Amygdala (tissue), 56 donors: ENCODE measurements around the gene NFE2L2.
A peak's percentile ranks its signal among the peaks of the same experiment; 100 is the strongest.
"Not testable (repeated sequence)": the region's sequence is repeated elsewhere in the genome, so short reads cannot be mapped to it uniquely, and the experiment has no call there.

Source experiments
- DNase-seq, 56 donors: peaks; one replicate each; lab custom pipeline; 2025; lab: John Stamatoyannopoulos, UW

NFE2L2 gene

DNA sequence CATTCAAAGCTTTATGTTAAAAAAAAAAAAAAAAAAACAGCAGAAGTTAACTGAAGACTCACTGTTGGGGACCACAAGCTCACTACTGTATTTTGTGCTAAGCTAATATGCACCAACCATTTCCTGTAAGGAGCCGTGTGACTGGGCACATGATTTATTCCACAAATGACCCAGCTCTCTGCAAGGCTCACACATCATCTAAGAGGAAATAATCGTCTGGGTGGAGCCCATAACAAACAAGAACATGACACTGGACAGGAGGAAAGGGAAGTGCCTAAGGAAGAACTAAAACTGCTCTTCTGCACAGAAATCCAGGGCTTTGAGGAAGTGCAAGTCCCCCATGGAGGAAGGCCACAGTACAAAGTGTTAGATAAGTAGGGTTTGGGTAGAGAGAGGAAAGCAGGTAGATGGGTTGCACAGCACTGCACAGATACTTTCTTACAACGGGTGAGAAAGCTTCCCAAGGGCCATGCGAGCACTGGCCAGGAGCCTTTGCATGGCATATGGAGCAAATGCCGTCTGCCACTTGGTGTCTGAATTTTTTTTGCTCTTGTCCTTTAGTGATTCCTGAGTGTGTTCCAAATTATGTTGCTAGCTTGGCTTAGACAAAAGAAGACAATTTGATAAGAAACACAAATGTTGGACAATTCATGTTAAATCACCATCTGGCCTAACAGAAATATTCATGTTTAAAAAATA lies 24.4 kb downstream of the NFE2L2 start:
- DNase-seq = peak in 39 of 56 donors; percentile 13 to 82 (median 39)

DNA sequence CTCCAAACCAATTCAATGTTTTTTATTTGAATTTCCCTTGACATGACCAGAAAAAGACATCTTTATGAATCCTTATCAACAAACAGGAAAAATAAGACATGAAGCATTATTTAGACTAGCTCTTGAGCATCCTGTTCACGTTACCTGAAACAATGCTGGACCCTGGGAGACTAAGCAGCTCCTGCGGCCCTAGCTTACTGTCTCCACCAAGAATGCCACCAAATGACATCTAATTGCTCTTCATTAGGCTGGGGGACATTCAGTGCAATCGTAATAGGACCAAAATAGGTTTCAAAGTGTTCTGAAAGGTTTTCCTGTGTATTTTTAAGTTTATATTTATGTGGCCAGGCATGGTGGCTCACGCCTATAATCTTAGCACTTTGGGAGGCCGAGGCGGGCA lies 25.5 kb downstream of the NFE2L2 start:
- no peak for DNase-seq

DNA sequence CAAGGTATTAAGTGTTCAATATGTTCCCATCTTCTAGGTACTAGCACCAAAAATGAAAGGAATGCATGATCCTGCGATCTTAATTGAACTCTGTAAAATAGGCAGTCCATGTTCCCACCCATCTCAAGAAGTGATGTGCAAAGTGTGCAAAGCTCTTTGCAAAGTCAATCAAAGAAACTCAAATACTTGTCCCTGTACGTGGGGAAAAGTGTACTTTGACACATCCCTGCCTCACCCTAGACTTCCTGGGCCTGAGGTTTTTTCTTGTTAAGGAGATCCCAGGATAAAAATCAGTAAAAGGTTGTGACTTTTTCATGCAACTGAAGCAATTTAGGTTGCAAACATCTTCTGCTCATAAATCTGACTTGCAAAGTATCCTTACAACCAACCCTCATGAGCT lies 26.6 kb downstream of the NFE2L2 start:
- DNase-seq = no peak

DNA sequence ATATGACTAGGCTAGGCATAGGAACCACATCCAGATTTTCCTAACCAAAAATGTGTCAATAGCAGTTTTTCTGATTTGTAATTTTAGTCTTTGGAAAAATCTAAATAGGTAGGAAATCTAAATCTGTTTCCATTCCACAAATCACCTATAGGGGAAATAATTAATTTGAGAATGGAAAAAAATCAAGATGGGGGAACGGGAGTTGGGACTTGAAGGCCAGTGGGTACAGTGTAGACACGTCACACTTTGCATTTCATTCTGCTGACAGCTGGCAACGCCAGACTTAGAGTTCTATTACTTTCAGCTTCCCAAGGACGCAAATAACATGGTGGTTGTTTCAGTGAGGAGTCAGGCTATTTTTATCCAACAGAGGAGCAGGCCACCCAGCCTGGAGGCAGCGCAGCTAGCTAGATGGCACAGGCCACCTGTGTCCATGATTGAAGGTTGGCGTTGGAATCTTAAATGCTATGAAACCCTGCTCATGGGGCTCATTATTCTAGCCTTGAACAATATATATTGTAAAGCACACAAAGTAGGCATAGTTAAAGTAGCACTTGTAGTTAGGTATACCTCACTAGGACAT lies 28.6 kb downstream of the NFE2L2 start:
- no peak for DNase-seq

DNA sequence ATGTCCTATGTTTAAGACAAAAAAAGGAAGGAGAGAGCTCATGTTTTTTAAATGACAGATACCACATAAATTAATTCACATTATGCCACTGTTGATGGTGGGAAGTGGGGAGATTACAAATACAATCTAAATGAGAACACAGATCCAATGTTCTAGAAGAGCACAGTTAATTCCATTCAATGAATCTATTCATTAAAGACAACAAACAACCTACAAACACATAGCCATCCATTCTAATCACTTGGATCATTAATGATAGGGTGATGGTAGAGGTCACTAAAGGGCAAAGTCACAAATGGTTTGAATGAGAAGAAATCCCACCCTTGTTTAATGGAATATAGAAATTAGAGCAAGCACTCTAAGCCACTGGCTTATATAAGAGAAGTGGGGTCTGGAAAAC lies 30.3 kb downstream of the NFE2L2 start:
- no peak for DNase-seq

DNA sequence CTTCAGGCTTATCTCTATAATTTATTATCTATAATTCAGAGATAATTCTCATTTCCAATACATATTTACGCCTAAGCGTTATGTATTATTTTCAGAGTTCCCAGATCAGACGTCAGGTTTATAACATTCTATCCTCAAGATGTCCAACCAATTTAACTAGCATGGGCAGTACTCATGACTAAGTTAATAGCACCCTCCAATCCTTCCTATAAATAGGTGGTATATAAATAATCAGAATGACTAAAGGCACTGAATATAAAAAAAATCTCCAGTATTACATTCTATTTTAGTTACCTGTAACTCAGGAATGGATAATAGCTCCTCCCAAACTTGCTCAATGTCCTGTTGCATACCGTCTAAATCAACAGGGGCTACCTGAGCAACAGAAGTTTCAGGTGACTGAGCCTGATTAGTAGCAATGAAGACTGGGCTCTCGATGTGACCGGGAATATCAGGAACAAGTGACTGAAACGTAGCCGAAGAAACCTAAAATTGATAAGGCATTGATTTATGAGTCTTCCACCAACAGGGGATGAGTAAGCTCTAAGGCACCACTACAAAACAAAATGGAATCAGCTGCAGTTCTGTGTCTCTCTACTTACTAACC lies 32.3 kb downstream of the NFE2L2 start:
- DNase-seq = no peak

DNA sequence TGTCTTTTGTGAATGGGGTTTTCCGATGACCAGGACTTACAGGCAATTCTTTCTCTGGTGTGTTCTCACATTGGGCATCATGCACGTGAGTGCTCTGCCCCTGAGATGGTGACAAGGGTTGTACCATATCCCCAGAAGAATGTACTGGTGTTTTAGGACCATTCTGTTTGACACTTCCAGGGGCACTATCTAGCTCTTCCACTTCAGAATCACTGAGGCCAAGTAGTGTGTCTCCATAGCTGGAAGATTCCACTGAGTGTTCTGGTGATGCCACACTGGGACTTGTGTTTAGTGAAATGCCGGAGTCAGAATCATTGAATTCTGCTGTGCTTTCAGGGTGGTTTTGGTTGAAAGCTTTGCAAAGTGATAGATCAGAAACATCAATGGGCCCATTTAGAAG lies 33.3 kb downstream of the NFE2L2 start:
- DNase-seq = no peak

DNA sequence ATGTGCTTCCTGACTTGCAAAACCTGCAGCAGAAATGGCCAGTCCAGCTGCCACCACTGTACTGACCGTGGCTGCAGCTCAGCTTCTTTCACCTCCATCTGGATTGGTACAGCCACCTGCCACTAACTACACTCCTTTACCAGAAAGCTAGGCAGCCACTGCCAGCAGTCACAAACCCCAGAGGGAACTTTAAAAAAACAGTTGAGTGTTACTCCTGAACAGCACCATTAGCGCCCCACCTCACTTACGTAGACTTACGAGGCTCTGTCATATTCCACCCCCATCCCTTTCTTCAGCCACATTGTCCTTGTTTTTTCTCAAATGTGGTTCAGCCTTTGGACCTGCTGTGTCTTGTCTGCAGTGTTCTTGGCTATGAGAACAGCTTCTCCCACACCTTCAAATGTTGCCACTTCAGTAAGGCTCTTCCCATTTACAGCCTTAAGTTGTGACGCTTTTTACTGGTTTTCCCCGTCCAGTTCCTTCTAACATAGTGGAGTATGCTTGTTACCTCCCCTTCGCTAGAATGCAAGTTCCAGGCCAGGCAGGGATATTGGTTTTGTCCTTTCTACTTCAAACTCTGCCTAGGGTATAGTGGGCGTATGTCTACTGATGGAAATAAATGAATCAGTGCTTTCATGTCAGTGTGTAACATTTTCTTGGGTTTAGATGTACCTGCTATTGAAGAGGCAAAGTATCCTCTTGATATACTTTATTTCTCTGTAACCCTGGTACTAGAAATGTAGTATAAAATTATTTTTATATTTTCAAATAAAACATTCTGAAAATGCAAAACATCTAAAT lies 34.9 kb downstream of the NFE2L2 start:
- DNase-seq = no peak

DNA sequence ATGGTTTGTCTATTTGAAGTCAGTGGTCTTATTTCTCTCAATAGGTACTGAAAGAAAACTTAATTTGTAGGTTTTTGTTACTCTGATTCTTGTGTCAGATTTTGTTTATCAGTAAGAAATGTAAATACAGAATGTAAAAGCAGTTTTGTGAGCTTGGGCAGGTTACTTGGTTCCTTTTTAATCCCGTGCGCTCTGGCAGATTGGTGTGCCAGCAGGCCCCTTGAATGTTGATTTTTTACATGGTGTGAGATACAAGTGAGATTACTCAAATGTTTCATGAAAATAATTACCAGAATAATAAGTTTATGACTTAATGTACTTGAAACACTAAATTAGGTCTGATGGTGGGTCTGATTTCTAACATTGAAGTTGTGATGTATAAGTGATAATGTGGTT lies 38.6 kb downstream of the NFE2L2 start:
- DNase-seq = no peak

DNA sequence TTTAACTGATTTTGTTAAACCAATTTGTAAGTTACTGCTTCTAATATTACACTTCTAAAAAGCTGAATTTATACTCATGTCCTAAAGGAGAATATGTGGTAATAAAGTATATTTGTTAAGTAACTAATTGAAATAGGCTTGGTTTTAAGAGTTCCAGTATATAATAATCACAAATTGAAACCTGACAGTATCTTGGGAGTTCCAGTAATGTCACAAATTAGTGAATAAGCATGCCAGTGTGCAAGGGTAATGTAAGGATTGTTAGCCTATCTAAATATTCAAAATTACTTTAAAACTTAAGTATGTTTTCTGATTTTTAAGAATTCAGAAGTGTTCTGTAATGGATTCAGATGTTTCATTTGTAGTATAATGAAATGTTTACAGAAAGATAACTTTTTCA lies 41.1 kb downstream of the NFE2L2 start:
- not testable (repeated sequence) for DNase-seq

DNA sequence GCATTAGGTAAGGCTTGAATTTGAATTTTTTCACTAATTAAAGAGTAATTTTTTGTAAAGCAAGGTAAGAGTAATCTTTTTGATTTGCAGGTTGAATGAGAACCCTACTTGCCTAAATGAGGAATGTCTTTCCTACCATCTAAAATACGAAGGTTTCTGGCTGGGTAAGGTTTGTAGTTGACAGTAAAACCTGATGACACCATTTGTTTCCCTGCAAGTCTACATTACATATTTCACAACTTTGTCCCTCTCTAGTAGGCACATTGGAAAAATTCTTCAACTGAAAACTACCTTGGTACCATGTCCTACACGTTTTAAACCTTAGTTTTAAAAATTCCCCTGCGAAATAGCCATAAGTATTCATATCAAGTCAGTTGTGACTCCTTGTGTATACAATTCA lies 42.6 kb downstream of the NFE2L2 start:
- no peak for DNase-seq

DNA sequence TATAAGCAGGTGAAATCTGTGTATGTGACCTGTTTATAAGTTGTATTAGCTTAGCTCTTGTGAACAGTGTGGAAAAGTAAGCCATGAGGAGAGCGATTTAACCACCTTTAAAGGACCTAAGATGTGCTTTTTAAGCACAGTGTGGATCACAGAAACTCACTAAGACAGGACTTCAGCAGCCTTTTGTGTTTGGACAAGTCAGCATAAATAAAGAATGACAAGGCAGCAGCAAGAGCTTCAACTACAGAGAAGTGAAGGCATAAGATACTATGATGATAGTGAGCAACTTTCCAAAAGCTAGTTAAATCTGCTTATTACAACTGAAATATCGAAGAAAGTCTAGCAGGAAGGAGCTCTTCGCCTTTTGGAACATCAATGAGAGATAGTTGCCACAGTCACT lies 43.0 kb downstream of the NFE2L2 start:
- DNase-seq = no peak

DNA sequence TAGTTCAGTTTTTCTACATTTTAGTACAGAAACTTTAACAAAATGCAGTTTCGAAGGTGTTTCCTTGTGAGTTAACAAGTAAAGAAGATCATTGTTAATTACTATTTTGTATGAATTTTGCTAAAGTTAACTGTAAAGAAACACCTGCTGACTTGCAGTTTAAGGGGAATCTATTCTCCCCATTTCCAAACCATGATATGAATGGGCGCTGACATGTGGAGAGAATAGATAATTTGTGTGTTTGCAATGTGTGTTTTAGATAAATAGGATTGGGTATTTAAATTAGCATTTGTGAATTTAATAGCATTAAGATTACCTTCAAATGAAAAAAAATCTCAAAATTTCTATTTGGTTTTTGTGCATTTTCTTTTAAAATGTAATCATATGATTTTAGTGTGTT lies 44.7 kb downstream of the NFE2L2 start:
- not testable (repeated sequence) for DNase-seq

DNA sequence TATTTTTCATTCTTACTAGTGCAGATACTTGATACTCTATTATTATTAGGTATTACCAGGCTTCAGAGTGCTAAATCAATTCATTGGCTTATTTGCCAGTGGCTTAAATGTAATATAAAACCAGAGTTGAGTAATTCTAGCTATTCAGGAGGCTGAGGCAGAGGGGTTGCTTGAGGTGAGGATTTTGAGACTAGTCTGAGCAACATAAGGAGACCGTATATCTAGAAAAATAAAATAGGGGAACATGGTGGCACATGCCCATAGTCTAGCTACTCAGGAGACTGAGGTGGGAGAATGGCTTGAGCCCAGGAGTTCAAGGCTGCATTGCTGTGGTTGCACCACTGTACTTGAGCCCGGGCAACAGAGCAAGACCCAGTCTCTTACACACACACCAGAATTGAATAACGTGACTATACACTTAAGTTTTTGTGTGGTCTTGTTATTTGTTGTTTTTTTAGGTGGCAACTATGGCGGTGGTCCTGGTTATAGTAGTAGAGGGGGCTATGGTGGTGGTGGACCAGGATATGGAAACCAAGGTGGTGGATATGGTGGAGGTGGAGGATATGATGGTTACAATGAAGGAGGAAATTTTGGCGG lies 47.2 kb downstream of the NFE2L2 start:
- no peak for DNase-seq

DNA sequence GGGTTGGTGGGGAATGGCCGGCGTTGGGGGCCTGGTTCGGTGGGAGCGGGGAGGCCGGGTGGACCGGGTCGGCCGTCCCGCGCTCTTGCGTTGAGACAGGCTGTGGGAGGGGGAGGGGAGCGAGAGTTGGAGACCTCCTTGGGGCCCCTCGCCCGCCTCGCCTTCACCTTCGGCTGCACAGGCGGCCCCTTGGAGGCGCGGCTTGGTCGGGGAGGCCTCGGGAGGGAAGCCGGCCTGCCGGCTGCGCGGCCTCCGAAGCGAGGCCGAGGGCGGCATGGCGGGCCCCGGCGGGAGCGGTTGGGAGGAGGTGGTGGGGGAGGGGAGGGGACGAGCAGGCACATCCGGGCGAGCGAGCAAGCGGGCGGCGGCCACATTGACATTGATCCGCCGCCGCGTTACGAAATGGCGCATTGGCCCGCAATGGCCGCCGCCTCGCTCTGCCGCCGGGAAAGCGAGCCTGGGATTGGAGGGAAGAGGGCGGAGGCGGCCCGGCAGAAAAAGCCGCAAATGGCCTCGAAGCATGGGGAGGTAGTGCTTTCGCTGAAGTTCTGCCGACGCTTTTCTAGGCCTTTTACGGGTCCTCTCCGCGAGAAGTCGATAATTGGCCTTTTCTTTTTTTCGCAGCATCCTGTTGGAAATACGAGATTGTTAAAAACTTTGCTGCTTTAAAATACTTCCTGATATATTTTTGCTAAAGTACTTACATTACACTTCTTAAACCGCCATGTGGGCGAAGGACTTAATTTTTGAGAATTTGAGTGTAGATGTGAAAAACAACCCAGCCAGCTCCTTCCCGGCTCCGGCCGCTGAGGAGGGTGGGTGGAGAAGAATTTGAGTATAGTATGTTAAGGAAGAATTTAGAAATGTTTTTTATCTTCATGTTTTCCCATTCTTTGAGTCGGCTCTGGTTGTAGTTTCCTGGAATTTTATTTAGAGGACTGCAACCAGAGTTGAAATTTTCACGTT lies 51.4 kb downstream of the NFE2L2 start:
- peak in 54 of 56 donors; percentile 33 to 98 (median 84) for DNase-seq

DNA sequence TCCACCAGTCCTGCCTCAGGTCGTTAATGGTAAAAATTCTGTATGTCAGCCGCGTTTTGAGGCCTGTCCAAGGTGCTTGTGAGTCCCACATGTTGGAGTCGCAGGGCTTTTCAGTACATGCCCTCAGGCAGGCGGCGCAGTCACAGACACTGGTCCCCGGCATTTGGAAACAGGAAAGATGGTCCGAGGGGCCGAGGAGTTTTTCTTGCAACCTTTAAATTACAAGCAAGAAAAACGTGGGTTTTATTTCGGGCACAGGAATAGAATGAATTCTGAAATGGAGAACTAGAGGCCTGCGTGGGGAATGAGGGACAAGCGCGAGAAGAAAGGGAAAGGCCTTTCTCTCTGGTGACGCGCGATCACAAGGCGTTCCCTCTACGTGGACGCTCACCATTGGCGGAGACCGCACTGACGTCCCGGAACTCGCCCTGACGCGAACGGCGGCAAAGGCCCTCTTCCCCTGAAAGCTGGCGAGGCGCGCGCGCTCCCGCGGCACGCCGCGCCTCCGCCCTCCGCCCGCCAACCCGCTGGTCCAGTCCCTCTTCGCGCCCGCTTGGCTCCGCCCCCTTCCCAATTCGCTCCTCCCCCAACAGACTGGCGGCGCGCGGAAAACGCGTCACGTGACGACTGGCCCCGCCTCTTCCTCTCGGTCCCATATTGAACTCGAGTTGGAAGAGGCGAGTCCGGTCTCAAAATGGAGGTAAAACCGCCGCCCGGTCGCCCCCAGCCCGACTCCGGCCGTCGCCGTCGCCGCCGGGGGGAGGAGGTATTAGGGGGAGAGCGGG lies 52.2 kb downstream of the NFE2L2 start, which contains the start of gene HNRNPA3:
Gene HNRNPA3 (plus strand): TSS at position 689 of the 785 bp plus-strand sequence. CDS start 6 bp downstream, at position 695.
- peak; percentile 87 to 100 (median 99) for DNase-seq

DNA sequence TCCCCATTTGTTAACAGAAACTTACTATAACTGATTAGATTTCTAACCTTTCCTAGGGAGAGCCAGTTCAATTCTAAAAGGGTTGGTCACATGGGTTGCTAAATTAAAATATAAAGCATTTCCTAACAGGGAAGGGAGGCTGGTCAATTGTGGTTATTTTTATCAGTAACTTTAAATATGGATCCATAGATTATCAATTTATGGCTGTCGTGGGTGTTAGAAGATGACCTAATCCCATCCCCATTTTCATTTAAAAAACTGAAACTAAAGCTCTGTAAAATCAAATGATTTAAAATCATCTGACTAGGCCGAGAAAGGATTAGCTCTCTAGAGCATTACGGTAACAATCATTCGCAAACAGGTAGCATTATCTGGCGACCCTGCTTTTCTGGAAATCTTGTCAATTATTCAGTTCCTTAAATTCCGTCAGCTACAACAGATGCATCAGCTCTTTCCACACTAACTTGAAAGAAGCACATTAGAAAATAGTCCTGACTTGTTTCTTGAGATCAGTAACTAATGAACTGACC lies 52.9 kb downstream of the NFE2L2 start:
- no peak for DNase-seq

DNA sequence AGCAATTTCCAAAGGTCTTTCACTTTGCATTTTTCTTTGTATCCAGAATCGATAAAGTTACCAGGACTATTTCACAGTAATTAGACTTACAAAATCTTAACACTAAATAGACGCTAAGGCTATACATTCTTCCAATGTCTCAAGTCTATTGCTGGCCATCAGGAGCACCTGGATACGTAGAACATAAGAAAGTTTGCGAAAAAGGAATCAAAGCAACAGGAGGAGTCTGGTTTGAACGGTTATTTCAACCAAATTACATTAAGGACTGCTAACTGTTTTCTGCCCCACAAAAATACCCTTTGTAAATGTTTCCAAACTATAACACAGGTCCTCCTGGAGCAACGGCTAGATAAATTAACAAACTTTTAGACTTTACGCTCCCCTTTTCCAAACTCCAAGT lies 53.4 kb downstream of the NFE2L2 start:
- no peak for DNase-seq

DNA sequence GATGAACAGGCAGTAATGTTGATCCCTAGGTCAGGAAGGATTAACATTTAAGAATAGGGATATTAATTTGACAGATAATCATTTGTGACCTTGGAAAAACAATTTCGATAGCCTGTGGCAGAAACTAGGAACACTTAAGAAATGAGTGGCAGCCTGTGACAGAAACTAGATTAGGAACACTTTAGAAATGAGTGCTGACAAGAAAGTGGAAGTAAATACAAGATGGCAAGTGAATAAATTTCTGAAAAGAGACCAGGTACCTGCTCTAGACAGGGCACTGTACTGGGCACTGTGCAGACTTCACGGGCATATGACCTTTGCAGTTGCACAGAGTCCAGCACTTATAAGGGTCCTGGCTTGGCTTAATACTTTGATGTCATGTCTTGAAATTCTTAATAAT lies 57.4 kb downstream of the NFE2L2 start:
- no peak for DNase-seq
